Panc1 (cell line): ENCODE data around the gene EPHB1. TPM values are rescaled to one million over a fixed set of nuclear protein-coding genes. Genes with fewer than 3 reads are reported as not detected.

Experiments
- ATAC-seq: fragments of 200-7000 bp; cut with Tn5 transposase; 2 replicates; pipeline ENCODE4 v1.9.1; 2020; ENCODE audit warnings: mild to moderate bottlenecking, moderate library complexity
- BruUV-seq: library from RNA; stranded (reverse); fragments of 400-500 nt; replicated peaks from 2 replicates; lab custom pipeline; 2021; lab: Mats Ljungman, UMichigan
- CTCF ChIA-PET: fragments of 300-600 bp; sonication (Branson Sonifier 250); formaldehyde crosslinking; loops from one replicate; lab custom pipeline; 2022; ENCODE audit warnings: antibody characterized with exemption; lab: Charles Lee
- POLR2A ChIA-PET: fragments of 300-600 bp; sonication (Branson Sonifier 250); formaldehyde crosslinking; loops from one replicate; lab custom pipeline; 2022; ENCODE audit warnings: antibody characterized with exemption; lab: Charles Lee
- DNase-seq: peaks from one replicate; pipeline ENCODE4 v3.0.0-alpha.2; 2010; ENCODE audit warnings: low read depth, low spot score
- H3K27ac ChIP-seq: 2 replicates; pipeline ENCODE4 v1.5.1; 2011; ENCODE audit warnings: mild to moderate bottlenecking, low read length, inconsistent platforms
- H3K27me3 ChIP-seq: fragments of 200-500 bp; sonication (Bioruptor generic); 2 replicates; pipeline ENCODE4 v1.6.0; 2014; ENCODE audit warnings: low read length, inconsistent platforms; ENCODE audit not compliant: control insufficient read depth, insufficient read depth
- H3K36me3 ChIP-seq: fragments of 200-500 bp; sonication (Bioruptor generic); 2 replicates; pipeline ENCODE4 v1.5.1; 2014; ENCODE audit warnings: inconsistent platforms, mild to moderate bottlenecking, low read length, moderate library complexity; ENCODE audit not compliant: control insufficient read depth, insufficient read depth
- H3K4me1 ChIP-seq: 2 replicates; pipeline ENCODE4 v1.5.1; 2011; ENCODE audit warnings: inconsistent platforms, mild to moderate bottlenecking, low read length, moderate library complexity; ENCODE audit not compliant: control insufficient read depth, insufficient read depth
- H3K4me3 ChIP-seq, 2 experiments: 2 replicates each; pipeline ENCODE4 v1.5.1; 2011 to 2012; ENCODE audit warnings: low read depth in 2 of 2, low read length in 2 of 2, mild to moderate bottlenecking in 2 of 2, inconsistent platforms in 1 of 2, moderate library complexity in 1 of 2
- H3K9me3 ChIP-seq: fragments of 200-500 bp; sonication (Bioruptor generic); 2 replicates; pipeline ENCODE4 v1.5.1; 2014; ENCODE audit warnings: low read depth, mild to moderate bottlenecking, inconsistent platforms, low read length, moderate library complexity; ENCODE audit not compliant: control insufficient read depth, insufficient read depth
- CTCF ChIP-seq: fragments of 450-650 bp; IDR thresholded peaks from 2 replicates; pipeline ENCODE4 v1.5.1; 2017; ENCODE audit warnings: mild to moderate bottlenecking
- POLR2AphosphoS5 ChIP-seq: IDR thresholded peaks from 2 replicates; pipeline ENCODE4 v1.6.1; 2012; ENCODE audit warnings: mild to moderate bottlenecking, low read depth, low read length, moderate library complexity
- REST ChIP-seq, 2 experiments: IDR thresholded peaks; 2 replicates each; pipeline ENCODE4 v1.6.1; 2011 to 2012; ENCODE audit warnings: low read depth in 2 of 2, control low read depth in 1 of 2, low read length in 1 of 2, mild to moderate bottlenecking in 1 of 2, moderate library complexity in 1 of 2; ENCODE audit not compliant: insufficient read depth in 1 of 2
- SIN3A ChIP-seq: IDR thresholded peaks from 2 replicates; pipeline ENCODE4 v1.6.1; 2012; ENCODE audit warnings: low read depth, mild to moderate bottlenecking, low read length, moderate library complexity, borderline replicate concordance; ENCODE audit not compliant: insufficient read depth
- TCF7L2 ChIP-seq: IDR thresholded peaks from 2 replicates; pipeline ENCODE4 v1.6.1; 2011; ENCODE audit warnings: mild to moderate bottlenecking, low read depth, low read length, inconsistent platforms
- in situ Hi-C: cut with HindIII; loops from 2 replicates; pipeline ENCODE4 v1.10.0; 2016; ENCODE audit warnings: low sequenced_read_pairs, low pct_unique_long_range_greater_than_20kb
- intact Hi-C: fragments of 100-400 bp; cut with micrococcal nuclease; formaldehyde crosslinking; loops from one replicate; pipeline ENCODE4 v1.10.0; 2022; ENCODE audit not compliant: unreplicated experiment
- total RNA-seq: library from RNA; stranded (reverse); gene quantifications from one replicate; pipeline ENCODE4 v1.2.1, GENCODE V29; 2021; ENCODE audit not compliant: unreplicated experiment

EPHB1 gene
- total RNA-seq, 1 experiment from 2014 or later, result 0.46 TPM

- H3K27me3 ChIP-seq, result no peaks in the 10 kb centered on the region; the same call in 1 of the 2 replicates
- no peaks in the 10 kb centered on the region for H3K9me3 ChIP-seq
- no peaks in the 10 kb centered on the region for H3K36me3 ChIP-seq
- in situ Hi-C loops, result no loop called here
- no peak for DNase-seq
- CTCF ChIA-PET, result no interaction called here
- BruUV-seq, result no TSS peak
- H3K4me3 ChIP-seq, result no peak overlapping the region
- TF ChIP-seq CTCF (no peak), REST (IDR thresholded peaks at IDR 0.05; ENCODE audit: insufficient read depth in 1 of 2, low read depth in 2 of 2, low read length in 1 of 2) (no peak), POLR2AphosphoS5 (no peak), SIN3A (no peak), TCF7L2 (no peak)
- POLR2A ChIA-PET, result no interaction called here
- intact Hi-C loops, result no loop called here
- no peaks in the 10 kb centered on the region for H3K4me1 ChIP-seq
- no peak overlapping the region for H3K27ac ChIP-seq
- peak; percentile 21; the same call in 1 of the 2 replicates for ATAC-seq
Observed at GRCh38 chr3:134959516-134959915, 164.5 kb downstream of the EPHB1 start.

GRCh38 chr3:134964226-134964625 lies 169.2 kb downstream of the EPHB1 start:
- Histone ChIP-seq H3K4me1 (no peaks in the 10 kb centered on the region), H3K4me3 (no peak overlapping the region), H3K9me3 (no peaks in the 10 kb centered on the region), H3K27ac (no peak overlapping the region), H3K27me3 (0 out of 2 replicates have a peak, but pooled peaks cover 4% of the 10 kb centered on the region), H3K36me3 (no peaks in the 10 kb centered on the region)
- ChIA-PET CTCF (no interaction called here), POLR2A (no interaction called here)
- ATAC-seq (no peak), DNase-seq (no peak)
- no peak for TF ChIP-seq REST (IDR thresholded peaks at IDR 0.05; ENCODE audit: insufficient read depth in 1 of 2, low read depth in 2 of 2, low read length in 1 of 2)
- no peak for TF ChIP-seq SIN3A
- no peak for TF ChIP-seq POLR2AphosphoS5
- no peak for TF ChIP-seq TCF7L2
- no peak for TF ChIP-seq CTCF
- intact Hi-C loops, result no loop called here
- in situ Hi-C loops, result no loop called here
- BruUV-seq, result no TSS peak
